Amniotic stem cell (primary cell): Measurements from ENCODE around the gene C3orf80.
"Not testable (repeated sequence)": the region's sequence is repeated elsewhere in the genome, so short reads cannot be mapped to it uniquely, and the experiment has no call there.

Experiments
- DNase-seq: peaks from one replicate; lab custom pipeline; 2025; lab: John Stamatoyannopoulos, UW

The C3orf80 gene

DNA sequence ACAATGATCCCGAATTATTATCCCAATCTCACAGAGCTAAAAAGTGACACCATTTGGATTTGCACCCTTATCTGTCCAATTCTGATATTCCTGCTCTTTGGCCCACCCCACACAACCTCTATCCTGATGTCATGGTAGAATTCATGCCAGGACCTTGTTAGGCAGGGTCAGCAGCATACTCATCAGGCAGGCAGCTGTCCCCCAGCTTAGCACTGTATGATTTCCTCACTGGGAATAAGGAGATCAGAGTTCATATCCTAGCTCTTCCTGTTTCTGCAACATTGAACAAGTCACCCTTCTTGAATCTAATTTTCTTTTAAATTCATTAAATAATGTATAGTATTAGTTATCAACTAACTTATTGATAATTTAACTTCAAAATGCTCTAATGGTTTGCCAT is 12.0 kb upstream of the C3orf80 start:
- no peak for DNase-seq

DNA sequence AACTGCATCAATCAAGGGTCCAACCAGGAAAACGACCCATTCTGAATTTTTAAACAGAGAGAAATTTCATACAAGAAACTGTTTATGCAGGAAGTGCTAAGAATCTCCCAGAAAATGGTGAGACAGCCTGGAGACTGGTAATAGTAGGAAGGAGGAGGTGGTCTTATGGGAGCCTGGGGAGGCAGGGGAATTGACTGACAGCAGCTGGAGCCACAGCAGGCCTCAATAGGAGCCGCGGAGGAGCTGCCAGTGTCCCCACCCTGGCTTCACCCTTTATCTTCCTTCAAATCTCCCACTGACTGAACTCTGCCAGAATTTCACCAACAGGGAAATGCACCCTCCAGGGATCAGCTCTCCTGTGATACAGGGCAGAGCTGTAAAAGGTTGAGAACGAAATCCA is 7.5 kb upstream of the C3orf80 start:
- DNase-seq: no peak

DNA sequence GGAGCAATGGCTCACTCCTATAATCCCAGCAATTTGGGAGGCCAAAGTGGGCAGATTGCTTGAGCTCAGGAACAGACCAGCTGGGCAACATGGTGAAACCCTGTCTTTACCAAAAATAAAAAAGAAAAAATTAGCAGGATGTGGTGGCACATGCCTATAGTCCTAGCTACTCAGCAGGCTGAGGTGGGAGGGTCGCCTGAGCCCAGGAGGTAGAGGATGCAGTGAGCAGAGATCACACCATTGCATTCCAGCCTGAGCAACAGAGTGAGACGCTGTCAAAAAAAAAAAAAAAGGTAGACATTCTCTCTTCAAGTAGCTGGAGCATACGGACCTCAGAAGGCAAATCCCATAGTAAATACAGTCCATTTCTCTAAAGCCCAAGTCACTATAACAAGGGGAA is 7.1 kb upstream of the C3orf80 start:
- no peak for DNase-seq

DNA sequence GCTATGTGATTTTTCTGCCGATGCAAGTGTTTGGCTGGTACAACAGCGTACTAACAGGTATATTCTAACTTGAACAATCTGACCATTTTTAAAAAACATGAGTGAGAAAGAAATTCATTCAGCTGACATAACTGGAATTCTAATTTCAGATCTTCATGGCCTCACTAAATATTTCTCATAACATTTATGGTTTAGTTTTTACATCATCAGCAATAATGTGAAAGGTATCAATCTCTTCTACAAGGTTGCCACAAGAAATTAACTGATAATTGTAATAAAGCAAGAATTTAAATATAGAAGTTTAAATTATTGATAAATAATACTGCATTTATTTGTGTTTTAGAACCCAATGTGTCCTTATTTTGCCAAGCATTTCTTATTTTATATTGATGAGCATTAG is 5.2 kb upstream of the C3orf80 start:
- no peak for DNase-seq

DNA sequence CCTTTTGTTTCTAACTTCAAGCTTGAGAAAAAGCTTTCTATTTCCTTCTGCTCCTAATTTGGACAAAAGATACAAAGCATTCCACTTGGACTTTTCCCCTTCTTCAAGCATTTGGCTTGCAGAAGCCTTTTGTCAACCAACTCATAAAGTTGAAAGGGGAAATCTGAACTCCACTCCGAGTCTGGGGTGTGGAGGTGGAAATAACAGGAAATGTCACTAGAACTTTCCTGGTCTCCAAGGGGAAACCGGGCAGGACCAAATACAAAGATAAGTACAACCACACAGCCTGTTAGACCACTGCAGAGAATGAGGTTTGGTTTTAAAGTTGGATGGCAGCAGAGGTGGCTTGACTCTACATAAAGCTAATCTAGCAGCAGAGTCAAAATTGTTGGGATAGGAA is 4.2 kb upstream of the C3orf80 start:
- no peak for DNase-seq

GRCh38 chr3:160224256-160224655 is 966 bp upstream of the C3orf80 start:
- DNase-seq: no peak

- DNase-seq: no peak
Observed at GRCh38 chr3:160224811-160225175, 429 bp upstream of the C3orf80 start.

GRCh38 chr3:160226026-160226907 is 1.0 kb downstream of the C3orf80 start:
- no peak for DNase-seq

DNA sequence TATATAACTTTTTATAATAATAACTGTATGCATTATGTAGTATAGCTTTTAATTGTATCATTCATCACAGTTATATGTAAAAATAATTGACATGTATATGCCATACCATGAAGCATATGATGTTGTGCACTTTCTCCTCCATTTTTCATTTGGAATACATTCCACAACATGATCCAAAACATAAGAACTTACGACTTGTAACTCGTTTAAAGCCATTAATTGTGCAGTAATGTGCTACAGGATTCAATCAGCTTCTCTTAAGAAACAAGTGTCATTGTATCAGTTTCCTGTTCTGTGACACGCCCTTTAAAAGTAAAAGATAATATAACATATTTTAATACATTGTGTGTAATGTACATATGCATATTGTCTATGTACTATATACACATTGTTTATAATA is 2.2 kb downstream of the C3orf80 start:
- DNase-seq: no peak

DNA sequence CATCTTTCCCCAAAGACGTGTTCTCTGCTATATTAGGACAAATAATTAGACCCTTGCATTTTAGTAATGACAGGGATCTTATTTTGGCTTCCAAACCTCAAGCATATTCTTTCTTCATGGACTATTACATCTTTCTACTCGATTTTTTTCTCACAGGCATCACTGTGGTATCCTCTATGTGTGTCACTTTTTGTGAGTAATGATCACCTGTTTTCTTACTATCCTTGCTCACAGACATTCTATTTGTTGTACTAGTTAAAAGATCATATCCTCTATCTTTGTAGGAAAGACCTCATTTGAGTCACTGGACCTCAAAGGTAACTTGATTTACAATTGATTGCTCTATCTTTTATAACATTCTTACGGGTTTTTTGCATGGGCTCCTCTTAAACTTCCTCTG is 6.8 kb downstream of the C3orf80 start:
- DNase-seq: no peak

DNA sequence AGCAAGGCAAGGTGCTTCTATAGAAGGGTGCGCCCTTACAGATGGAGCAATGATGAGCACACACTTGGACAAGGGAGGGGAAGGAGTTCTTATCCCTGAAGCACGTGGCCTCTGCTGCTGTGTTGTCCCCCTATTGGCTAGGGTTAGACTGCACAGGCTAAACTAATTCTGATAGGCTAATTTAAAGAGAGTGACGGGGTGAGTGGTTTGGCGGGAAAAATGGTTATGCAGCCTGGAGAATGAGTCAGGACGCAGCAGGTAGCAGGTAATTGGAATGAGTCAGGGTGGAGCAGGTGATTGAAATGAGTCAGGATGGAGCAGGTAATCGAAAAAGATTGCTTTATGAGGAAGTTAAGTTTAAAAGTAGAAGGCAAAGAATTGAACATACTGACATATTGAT is 15.5 kb downstream of the C3orf80 start:
- not testable (repeated sequence) for DNase-seq

DNA sequence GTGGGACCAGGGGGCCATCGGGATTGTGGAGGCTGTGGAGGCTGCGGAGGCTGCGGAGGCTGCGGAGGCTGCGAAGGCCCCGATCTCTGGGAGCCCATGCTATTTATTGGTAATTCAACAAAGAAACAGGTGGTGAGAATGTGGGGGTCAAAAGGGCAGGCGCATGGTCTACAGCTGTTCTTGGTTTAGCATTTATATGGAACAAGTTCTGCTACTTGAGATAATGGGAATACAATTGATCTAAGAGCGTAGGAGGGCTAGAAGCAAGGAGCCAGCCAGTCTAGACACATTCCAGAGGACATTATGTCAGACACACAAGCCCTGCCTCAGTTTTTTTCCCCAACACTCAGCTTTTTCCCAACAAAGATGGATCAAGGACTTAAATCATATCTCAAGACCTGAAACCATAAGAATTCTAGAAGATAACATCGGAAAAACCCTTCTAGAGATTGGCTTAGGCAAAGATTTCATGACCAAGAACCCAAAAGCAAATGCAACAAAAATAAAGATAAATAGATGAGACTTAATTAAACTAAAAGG is 20.1 kb downstream of the C3orf80 start:
- DNase-seq: no peak

- DNase-seq: no peak
Observed at GRCh38 chr3:160247766-160248165, 22.5 kb downstream of the C3orf80 start.

DNA sequence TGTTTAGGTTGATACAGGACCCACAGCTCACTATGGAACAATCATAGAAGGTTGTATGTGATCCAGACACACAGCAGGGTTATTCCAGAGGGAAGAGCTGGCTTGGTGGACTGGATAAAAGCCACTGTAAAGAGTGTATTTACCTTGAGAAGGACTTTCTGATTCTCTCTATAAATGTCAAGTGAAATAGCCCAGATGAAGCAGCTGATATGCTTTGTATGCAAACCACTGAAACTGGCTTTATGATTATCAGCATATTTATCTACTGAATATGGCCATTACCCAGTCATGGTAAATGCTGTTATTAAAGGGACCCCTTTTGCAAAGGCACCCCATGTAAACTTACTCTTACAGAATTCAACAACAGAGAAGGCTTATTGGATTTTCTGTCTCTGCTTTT is 28.1 kb downstream of the C3orf80 start:
- no peak for DNase-seq

DNA sequence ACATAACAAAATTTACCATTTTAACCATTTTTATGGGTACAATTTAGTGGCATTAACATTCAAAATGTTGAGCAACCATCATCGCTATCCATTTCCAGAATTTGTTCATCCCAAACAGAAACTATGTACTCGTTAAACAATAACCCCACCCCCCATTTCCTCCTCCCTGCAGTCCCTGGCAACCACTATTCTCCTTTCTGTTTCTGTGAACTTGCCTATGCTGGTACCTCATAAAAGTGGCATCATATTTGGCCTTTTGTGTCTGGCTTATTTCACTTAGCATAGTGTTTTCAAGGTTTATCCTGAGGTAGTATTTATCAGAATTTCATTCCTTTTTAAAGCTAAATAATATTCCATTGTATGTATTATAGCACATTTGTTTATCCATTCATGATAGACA is 32.4 kb downstream of the C3orf80 start:
- DNase-seq: no peak

DNA sequence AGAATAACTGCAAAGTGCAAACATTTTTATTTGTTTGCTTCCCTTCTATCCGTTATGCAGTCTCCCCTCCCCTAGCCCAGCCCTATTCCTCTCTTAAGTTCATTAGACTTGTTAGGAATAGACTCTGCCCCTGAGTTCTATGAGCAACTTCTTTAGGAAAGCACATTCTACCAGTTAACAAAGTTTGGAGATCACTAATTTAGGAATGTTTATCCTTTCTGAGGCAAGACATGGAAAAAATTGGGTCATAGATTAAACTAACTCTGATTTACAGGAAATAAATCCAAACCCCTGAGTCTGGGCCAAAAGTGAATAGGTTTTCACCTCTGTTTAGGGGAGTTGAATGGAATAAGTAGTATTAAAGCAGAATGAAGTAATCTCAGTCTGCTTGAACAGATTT is 34.4 kb downstream of the C3orf80 start:
- no peak for DNase-seq

DNA sequence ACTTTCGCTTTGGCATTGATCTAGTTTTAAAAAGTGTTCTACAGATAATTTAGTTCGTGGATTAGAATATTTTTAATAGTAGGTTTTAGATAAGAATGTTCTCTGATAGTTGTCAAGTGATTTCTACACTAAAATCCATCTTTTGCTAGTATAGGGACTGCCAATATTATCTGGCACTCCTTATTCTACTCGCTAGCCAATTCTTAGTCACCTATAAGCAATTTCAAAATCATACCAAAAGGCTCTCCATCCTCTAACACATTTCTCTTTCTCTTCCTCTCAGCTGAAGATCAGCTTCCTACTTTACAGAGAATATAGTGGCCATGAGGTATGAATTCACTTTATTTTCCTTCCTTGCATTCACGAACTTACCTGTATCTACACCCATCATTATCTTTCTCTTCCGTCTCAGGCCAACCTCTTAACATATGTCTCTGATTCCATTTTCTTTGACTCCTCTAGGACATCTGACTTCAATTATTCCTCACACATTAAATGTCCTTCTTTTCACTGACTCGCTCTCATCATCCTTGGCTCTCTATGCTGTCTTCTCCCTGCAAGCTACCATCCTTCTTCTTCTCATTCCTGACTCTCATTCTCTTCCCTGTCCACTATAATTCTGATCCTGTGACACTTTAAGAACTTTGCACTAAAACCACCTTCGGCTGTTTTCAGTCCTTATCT is 35.5 kb downstream of the C3orf80 start:
- DNase-seq: no peak

GRCh38 chr3:160265088-160265487 is 39.9 kb downstream of the C3orf80 start:
- DNase-seq: no peak
